ENCODE measurements around the gene AGPS.

- no peak for TF ChIP-seq JUNB (IDR thresholded peaks at IDR 0.05)
- no peak for TF ChIP-seq NFYA (IDR thresholded peaks at IDR 0.05; ENCODE audit: borderline replicate concordance, low read depth, low read length)
- no peak for TF ChIP-seq CTCF (IDR thresholded peaks at IDR 0.05 in 2 of 3, conservative IDR thresholded peaks at IDR 0.05 in 1 of 3; ENCODE audit: control insufficient read depth in 2 of 3, extremely low read depth in 1 of 3, insufficient read depth in 1 of 3, low read depth in 3 of 3, low read length in 3 of 3)
- TF ChIP-seq RAD21 (IDR thresholded peaks at IDR 0.05; ENCODE audit: insufficient read depth, low read depth, low read length), result no peak
- TF ChIP-seq SP1 (IDR thresholded peaks at IDR 0.05; ENCODE audit: low read depth, low read length), result no peak
- TF ChIP-seq USF2 (IDR thresholded peaks at IDR 0.05; ENCODE audit: borderline replicate concordance, low read depth, low read length), result no peak
- no peak for TF ChIP-seq CBFB (IDR thresholded peaks at IDR 0.05; ENCODE audit: low read depth)
- no peak for TF ChIP-seq ESRRA (IDR thresholded peaks at IDR 0.05; ENCODE audit: low read length)
- no peak for TF ChIP-seq ETV6 (conservative IDR thresholded peaks at IDR 0.05 in 1 of 2, IDR thresholded peaks at IDR 0.05 in 1 of 2; ENCODE audit: borderline replicate concordance in 1 of 2, low read depth in 1 of 2)
- no peak for TF ChIP-seq SMAD1 (IDR thresholded peaks at IDR 0.05; ENCODE audit: low read depth, partially characterized antibody)
- no peak for TF ChIP-seq POLR2A (IDR thresholded peaks at IDR 0.05; ENCODE audit: low read depth, low read length)
- no peak for TF ChIP-seq POLR2AphosphoS5 (IDR thresholded peaks at IDR 0.05; ENCODE audit: low read length)
- TF ChIP-seq NR2C2 (IDR thresholded peaks at IDR 0.05; ENCODE audit: borderline replicate concordance, control insufficient read depth, insufficient read length, low read depth), result no peak
- no peak for TF ChIP-seq EP300 (IDR thresholded peaks at IDR 0.05; ENCODE audit: borderline replicate concordance in 1 of 2, control insufficient read depth in 1 of 2, low read depth in 2 of 2, low read length in 2 of 2)
Observed at GRCh38 chr2:177537213-177537612, 144.6 kb downstream of the AGPS start.
